NCI-H146 treated with DMSO at 0.1 percent for 48 hours (cell line): ENCODE measurements around the gene PCCA.
"Not testable (repeated sequence)": the region's sequence is repeated elsewhere in the genome, so short reads cannot be mapped to it uniquely, and the experiment has no call there.

Experiments used
- DNase-seq: peaks from one replicate; lab custom pipeline; 2025; ENCODE audit not compliant: unreplicated experiment; lab: John Stamatoyannopoulos, UW

PCCA gene

GRCh38 chr13:100563779-100564178, 474.9 kb downstream of the PCCA start:
- no peak for DNase-seq

GRCh38 chr13:100564444-100565223, 475.7 kb downstream of the PCCA start:
- no peak for DNase-seq

- DNase-seq: no peak
These were observed 476.4 kb downstream of the PCCA start for GRCh38 chr13:100565286-100565685.

GRCh38 chr13:100566543-100566942, 477.6 kb downstream of the PCCA start:
- DNase-seq: no peak

GRCh38 chr13:100573121-100573520, 484.2 kb downstream of the PCCA start:
- DNase-seq: peak; percentile 82

- not testable (repeated sequence) for DNase-seq
These were observed 488.3 kb downstream of the PCCA start for GRCh38 chr13:100577239-100577638.
